ENCODE results near the gene ADAM22. TPM values are rescaled to one million over a fixed set of nuclear protein-coding genes. Genes with fewer than 3 reads are reported as not detected.
A peak's percentile ranks its signal among the peaks of the same experiment; 100 is the strongest.
"Not testable (repeated sequence)": the region's sequence is repeated elsewhere in the genome, so short reads cannot be mapped to it uniquely, and the experiment has no call there.

Gene ADAM22, protein sequence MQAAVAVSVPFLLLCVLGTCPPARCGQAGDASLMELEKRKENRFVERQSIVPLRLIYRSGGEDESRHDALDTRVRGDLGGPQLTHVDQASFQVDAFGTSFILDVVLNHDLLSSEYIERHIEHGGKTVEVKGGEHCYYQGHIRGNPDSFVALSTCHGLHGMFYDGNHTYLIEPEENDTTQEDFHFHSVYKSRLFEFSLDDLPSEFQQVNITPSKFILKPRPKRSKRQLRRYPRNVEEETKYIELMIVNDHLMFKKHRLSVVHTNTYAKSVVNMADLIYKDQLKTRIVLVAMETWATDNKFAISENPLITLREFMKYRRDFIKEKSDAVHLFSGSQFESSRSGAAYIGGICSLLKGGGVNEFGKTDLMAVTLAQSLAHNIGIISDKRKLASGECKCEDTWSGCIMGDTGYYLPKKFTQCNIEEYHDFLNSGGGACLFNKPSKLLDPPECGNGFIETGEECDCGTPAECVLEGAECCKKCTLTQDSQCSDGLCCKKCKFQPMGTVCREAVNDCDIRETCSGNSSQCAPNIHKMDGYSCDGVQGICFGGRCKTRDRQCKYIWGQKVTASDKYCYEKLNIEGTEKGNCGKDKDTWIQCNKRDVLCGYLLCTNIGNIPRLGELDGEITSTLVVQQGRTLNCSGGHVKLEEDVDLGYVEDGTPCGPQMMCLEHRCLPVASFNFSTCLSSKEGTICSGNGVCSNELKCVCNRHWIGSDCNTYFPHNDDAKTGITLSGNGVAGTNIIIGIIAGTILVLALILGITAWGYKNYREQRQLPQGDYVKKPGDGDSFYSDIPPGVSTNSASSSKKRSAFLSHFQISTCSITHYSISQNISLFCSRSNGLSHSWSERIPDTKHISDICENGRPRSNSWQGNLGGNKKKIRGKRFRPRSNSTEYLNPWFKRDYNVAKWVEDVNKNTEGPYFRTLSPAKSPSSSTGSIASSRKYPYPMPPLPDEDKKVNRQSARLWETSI
- total RNA-seq: 0.10 and 0.27 TPM in 2 replicates
- polyA plus RNA-seq (2012): 0.04 TPM

DNA sequence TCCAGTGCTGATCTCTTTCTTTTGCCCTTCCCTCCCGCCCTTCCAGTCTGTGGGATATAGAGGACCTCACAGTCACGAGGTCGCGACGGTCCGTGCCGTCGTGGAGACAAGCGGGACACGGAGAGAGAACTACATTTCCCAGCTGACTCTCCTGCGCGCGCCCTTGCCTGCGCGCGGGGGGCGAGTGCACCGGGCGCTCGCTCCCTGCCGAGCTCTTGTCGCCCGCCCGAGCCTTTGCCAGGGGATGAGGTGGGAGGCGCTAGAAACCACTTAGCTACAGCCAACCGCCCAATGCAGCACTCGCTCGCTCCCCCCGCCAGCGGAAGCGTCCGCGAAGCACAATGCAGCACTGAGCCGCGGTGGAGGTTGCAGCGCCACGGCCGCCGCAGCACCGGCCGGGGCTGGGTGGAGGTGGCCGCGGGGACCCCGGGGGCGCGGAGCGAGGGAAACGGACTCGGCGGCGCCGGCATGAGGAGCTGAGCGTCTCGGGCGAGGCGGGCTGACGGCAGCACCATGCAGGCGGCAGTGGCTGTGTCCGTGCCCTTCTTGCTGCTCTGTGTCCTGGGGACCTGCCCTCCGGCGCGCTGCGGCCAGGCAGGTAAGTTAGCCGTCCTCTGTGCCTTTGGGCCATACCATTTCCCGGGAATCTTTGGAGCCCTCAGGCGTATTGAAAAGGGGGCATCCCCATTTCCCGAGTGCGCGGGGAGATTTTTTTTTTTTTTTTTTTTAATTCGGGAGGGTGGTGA is at the start of gene ADAM22:
Gene ADAM22, plus strand, starts transcription at position 299 of the 746 bp plus-strand sequence. Its CDS starts 215 bp downstream, at position 514.
- DNase-seq (ENCODE audit: low read depth): peak; percentile 65

DNA sequence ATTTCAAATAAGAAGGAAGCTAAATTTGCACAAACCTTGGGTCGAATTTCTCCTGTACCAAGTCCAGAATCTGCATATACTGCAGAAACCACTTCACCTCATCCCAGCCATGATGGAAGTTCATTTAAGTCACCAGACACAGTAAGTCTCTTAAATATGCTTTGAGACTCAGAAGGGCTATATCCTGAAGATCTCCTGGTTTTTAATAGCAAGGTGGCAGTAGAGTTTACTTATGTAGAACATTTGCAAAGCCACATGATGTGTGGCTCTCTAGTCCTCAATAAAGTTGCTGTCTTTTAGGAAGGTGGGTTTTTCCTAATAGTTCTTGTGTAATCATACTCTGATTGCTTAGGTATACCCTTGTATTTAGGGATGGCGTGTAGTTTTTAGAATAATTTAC is 49.0 kb upstream of the ADAM22 start:
- no peak for DNase-seq (ENCODE audit: low read depth)

DNA sequence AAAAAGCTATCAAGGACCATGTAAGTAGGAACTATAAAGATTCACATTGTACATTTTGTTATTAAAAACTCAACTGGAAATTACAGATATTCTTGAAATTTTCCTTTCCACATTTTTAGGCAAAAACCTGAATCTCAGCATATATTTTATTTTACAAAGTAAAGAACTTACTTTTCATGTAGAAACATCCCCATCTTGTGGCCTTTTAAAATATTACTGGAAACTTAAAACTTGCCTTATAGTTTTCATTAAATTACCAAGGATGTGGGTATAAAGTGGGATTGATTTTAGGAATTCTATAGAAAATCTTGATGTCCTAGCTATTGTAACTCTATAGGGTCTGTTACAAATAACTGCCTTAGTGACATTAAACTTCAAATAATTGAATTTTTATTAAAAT is 47.2 kb upstream of the ADAM22 start:
- DNase-seq (ENCODE audit: low read depth): peak; percentile 59

DNA sequence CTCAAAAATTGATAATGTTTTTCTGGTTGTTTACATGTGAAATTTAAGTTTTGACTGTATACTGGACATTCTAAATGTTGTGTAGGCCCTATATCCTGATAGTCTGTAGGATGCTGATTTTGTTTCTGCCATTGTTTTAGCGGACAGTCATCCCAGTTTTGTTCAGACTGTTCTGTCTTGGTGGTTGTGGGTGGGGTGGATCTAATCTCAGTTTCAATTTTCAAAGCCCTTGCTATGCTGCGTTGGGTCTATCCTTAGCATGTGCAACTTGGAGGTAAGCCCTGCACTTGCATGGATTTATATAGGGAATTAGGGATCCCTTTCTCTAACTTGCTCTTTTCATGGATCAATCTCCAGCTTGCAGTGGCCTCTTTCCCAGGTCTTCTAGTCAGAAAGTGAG is 38.7 kb upstream of the ADAM22 start:
- DNase-seq (ENCODE audit: low read depth): no peak

DNA sequence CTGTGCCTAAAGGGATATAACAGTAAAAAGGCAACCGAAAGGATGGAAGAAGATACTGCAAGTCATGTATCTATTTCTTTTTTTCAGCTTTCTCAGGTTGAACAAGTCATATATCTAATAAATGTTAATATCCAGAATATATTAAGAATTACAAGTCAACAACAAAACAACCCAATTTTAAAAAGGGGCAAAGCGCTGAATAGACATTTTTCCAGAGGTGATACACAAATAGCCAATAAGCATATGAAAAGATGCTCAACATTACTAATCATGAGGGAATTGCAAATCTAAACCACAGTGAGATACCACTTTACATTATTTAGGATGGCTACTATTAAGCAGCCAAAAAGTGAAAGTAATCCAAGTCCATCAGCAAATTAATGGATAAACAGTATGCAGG is 34.8 kb upstream of the ADAM22 start:
- no peak for DNase-seq (ENCODE audit: low read depth)

DNA sequence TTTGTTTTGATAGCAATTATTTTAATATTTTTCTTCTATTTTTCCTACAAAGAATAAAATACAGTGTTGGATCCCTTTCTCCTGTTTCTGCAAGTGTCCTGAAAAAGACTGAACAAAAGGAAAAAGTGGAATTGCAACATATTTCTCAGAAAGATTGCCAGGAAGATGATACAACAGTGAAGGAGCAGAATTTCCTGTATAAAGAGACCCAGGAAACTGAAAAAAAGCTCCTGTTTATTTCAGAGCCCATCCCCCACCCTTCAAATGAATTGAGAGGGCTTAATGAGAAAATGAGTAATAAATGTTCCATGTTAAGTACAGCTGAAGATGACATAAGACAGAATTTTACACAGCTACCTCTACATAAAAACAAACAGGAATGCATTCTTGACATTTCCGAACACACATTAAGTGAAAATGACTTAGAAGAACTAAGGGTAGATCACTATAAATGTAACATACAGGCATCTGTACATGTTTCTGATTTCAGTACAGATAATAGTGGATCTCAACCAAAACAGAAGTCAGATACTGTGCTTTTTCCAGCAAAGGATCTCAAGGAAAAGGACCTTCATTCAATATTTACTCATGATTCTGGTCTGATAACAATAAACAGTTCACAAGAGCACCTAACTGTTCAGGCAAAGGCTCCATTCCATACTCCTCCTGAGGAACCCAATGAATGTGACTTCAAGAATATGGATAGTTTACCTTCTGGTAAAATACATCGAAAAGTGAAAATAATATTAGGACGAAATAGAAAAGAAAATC is 26.7 kb upstream of the ADAM22 start:
- not testable (repeated sequence) for DNase-seq (ENCODE audit: low read depth)

DNA sequence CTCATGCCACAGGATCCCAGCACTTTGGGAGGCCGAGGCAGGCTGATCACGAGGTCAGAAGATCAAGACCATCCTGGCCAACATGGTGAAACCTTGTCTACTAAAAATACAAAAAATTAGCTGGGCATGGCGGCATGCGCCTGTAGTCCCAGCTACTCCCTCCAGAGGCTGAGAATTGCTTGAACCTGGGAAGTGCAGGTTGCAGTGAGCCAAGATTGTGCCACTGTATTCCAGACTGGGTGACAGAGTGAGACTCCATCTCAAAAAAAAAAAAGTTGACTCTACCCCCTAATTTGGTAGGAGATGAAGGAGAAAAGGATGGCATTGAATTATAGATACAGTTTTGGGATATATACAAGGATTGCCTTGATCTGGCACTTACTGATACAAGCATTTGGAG is 25.2 kb upstream of the ADAM22 start:
- not testable (repeated sequence) for DNase-seq (ENCODE audit: low read depth)

DNA sequence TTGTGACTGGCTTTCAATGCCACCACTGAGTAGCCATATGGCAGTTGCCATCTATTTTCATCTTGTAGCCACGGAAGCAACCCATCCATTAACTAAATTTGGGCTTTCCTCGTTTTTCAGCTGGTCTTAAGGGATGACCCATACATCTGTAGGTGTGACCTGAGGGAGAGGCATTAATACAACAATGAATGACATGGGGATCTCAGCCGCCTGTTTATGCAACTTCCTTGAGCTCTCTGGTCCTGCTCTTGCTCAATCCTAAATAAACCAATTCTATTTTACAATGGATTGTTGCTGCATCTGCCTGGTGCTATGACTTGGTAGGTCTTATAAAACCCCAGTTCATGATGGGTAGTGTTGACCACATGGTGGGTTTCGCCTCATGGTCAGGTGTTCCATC is 21.9 kb upstream of the ADAM22 start:
- DNase-seq (ENCODE audit: low read depth): no peak

DNA sequence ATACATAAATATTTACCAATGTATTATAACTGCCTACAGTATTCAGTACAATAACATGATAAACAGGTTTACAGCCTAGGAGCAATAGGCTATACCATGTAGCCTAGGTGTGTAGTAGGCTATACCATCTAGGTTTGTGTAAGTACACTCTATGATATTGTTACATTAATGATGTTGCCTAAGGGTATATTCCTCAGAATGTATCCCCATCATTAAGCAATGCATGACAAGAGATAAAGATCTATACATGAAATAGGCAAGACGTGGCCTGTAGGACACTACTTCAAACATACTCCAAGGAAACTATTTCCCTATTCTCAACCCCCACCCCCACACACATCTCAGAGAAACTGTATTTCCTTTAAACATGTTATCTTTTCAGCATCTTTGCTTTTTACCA is 15.3 kb upstream of the ADAM22 start:
- DNase-seq (ENCODE audit: low read depth): no peak

DNA sequence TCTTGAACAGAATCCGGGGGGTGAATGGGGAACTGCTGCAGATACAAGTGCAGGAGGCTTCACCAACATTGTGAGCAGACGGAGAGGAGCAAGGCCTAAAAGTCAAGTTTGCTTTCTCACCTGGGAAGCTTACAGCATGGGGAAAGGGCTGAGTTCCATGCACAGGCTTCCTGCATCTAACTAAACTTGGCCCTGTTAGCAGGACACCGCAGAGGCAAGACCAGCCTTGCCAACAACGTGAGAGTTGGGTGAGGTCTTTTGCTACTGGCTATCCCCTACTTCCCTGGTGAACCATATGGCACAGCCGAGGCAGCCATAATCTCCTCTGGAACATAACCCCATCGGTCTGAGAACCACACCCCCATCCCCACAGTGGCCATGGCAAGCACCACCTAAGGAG is 14.2 kb upstream of the ADAM22 start:
- no peak for DNase-seq (ENCODE audit: low read depth)

DNA sequence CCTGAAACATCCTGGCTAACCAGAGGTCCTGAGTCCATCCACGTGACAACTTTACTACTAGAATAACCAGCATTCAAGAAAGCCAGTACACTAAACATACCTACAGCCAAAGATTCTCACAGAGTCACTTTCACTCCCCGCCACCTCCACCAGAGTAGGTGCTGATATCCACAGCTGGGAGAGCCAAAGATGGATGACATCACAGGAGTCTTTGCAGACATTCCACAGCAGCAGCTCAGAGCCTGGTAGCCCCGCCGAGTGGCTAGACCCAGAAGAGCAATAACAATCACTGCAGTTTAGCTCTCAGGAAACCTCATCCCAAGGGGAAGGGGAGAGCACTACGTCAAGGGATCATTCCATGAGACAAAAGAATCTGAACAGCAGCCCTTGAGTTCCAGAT is 13.5 kb upstream of the ADAM22 start:
- no peak for DNase-seq (ENCODE audit: low read depth)

DNA sequence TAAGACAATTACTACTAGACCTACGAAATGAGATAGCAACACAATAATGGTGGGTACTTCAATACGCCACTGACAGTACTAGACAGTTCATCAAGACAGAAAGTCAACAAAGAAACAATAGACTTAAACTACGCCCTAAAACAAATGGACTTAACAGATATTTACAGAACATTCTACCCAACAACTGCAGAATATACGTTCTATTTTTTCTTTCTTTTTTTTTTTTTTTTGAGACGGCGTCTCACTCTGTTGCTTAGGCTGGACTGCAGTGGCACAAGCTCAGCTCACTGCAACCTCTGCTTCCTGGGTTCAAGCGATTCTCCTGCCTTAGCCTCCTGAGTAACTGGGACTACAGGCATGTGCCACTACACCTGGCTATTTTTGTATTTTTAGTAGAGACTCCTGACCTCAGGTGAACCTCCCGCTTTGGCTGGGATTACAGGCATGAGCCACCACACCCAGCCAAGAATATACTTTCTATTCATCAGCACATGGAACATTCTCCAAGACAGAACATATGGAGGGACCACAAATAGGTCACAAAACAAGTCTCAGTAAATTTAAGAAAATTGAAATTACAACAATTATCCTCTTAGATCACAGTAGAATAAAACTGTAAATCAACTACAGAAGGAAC is 11.2 kb upstream of the ADAM22 start:
- DNase-seq (ENCODE audit: low read depth): not testable (repeated sequence)

DNA sequence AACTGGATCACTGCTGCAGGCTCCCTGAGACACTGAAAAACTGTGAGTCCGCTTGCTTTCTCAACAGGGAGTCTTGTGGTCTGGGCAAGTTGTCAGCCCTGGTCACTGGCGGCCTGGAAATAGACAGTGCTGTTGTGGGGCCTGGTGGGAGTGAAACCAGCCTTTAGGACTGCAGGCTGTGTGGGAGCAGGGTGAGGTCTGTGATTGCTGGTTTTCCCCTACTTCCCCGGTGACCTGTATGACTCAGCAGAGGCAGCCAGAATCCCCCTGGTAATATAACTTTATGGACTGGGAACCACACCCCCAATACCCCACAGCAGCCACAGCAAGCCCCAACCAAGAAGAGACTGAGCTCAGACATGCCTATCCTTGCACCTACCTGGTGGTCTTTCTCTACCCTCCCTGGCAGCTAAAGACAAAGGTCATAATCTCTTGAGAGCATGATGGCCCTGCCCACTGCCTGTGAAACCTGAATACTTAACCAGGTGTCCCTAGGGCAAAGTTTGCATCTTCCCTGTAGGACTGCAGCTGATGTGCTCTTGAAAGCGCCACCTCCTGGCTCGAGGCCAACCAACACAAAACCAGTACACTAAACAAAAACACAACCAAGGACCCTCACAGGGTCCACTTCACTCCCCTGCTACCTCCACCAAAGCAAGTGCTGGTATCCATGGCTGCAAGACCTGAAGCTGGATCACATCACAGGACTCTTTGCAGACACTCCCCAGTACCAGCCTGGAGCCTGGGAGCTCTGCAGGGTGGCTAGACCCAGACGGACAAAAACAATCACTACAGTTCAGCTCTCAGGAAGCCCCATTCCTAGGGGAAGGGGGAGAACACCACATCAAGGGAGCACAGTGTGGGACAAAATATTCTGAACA is 7.2 kb upstream of the ADAM22 start:
- DNase-seq (ENCODE audit: low read depth): peak; percentile 44

DNA sequence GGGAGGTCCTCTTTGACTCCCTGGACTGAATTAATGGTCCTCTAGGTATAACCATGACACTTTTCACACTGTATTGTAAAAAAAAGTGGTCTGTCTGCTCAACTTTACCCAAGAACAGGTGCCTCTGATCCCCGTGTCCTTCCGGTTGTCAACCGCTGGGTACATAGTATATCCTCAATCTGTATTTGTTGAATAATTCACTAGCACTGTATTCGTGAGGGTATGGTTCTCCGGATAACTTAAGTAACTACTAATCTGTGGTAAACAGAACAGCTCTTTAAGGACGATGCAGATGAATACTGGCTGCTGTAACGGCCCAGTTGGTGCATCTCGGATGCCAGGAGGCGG is 472 bp upstream of the ADAM22 start:
- DNase-seq (ENCODE audit: low read depth): no peak

DNA sequence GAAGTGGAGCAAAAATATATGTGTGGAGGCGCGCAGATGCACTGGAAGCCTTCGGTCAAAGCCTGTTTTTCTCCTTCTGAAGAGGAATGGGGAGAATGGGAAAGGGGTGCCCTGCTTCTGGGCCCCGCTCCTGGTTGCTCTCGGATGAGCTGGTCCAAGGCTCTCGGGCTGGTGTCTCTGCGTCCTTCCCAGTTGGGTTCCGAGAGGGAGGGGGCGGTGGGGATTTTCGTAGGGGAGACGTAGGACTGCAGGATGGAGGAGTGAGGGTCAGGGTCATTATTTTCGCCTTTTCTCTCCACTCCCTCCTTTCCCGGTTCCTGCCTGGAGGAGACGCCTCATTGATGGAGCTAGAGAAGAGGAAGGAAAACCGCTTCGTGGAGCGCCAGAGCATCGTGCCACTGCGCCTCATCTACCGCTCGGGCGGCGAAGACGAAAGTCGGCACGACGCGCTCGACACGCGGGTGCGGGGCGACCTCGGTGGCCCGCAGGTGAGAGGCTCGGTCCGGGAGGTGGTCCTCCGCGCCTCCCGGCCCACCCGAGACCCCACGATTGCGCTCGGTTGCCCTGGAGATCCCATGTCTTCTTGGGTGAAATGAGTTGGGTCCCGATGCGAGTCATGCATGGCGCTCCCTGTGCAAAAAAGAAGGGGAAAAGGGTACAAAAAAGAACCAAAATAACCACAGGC is 790 bp downstream of the ADAM22 start:
- DNase-seq (ENCODE audit: low read depth): peak; percentile 10

DNA sequence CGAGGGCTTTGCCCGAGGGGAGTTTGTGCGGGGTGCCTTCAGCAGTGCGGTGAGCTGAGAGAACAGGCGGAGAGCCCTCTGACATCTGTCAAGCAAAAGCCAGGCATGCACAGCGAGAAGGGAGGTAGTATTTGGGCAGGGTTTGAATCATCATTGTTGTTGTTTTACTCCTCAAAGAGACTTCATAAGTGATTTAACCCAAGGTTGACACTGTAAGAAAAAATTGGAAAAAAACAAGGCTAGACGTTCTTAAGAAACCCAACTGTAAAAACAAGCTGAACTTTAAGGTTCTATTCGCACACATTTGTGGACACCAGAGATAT is 1.3 kb downstream of the ADAM22 start:
- no peak for DNase-seq (ENCODE audit: low read depth)

DNA sequence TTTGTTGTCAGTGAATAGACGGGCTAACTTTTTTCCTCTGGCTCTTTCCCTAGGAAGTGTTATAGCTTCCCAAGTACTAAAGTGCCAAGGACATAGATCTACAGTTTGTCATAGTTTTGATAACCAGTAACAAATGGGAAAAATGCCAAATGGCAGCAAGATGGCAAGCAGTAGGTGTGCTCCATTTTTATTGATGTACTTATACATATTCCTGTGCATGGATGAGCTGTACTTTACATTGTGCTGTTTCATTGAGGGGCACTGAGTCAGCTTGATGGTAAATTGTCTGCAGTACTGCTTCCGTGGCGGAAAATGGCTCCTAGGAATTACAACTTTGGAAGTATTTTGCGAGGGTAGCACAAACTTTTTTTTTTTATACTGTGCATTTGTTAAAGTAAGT is 7.1 kb downstream of the ADAM22 start:
- DNase-seq (ENCODE audit: low read depth): no peak

DNA sequence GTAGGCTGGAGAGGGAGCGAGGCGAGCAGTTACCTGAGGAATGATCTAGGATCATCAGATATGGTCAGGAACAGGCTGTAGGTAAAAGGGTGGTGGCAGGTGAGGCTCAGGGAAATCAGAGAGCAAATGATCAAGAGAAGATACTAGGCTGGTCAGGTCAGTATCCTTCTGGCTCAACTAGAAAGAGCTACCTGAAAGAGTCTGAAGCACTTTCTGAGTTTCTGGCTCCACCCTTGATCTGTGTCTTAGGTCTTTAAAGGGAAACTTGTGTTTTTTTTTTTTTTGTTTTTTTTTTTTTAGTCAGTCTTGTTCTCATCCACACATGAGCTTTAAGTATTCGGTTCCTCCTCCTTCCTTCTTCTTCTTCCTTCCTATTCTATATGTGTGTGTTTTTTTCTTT is 10.5 kb downstream of the ADAM22 start:
- DNase-seq (ENCODE audit: low read depth): no peak

DNA sequence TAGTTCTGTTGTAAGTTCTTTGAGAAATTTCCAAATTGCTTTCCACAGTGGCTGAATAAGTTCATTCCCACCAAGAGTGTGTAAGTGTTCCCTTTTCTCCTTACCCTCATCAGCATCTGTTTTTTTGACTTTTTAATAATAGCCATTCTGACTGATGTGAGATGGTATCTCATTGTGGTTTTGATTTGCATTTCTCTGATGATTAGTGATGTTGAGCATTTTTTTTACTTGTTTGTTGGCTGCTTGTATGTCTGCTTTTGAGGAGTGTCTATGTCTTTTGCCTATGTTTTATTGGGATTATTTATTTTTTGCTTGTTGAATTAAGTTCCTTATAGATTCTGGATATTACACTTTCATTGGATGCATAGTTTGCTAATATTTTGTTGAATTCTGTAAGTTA is 11.9 kb downstream of the ADAM22 start:
- not testable (repeated sequence) for DNase-seq (ENCODE audit: low read depth)

Data from myocyte (in vitro differentiated cells).